Endothelial cell of umbilical vein (primary cell): ENCODE results near the gene CFAP70. TPM values are rescaled to one million over a fixed set of nuclear protein-coding genes. Genes with fewer than 3 reads are reported as not detected.

Experiments
- BruUV-seq: library from RNA; stranded (reverse); fragments of 400-500 nt; replicated peaks from 2 replicates; lab custom pipeline; 2021; lab: Mats Ljungman, UMichigan
- CTCF ChIA-PET: fragments of 300-600, 350-600 bp; sonication (Branson Sonifier 250); formaldehyde crosslinking; loops from one replicate; lab custom pipeline; 2021; ENCODE audit warnings: antibody characterized with exemption, inconsistent platforms; lab: Charles Lee
- POLR2A ChIA-PET: fragments of 300-600, 350-600 bp; sonication (Branson Sonifier 250); formaldehyde crosslinking; loops from one replicate; lab custom pipeline; 2021; ENCODE audit warnings: antibody characterized with exemption, inconsistent platforms; lab: Charles Lee
- DNase-seq: peaks from one replicate; pipeline ENCODE4 v3.0.0-alpha.2; 2011; ENCODE audit warnings: low read depth, low spot score
- FAIRE-seq: peaks from 2 replicates; lab custom pipeline; 2011; peaks lifted over from hg19 to GRCh38; lab: Jason Lieb, UNC
- H2AFZ ChIP-seq: 2 replicates; pipeline ENCODE4 v1.6.0; 2012; ENCODE audit warnings: low read depth, low read length, control low read depth, inconsistent platforms
- H3K27ac ChIP-seq: 2 replicates; pipeline ENCODE4 v1.5.1; 2011; ENCODE audit warnings: low read depth, mild to moderate bottlenecking, control low read depth, low read length, moderate library complexity; ENCODE audit not compliant: insufficient read depth
- H3K27me3 ChIP-seq, 2 experiments: 2 replicates each; pipeline versions ENCODE4 v1.6.0 to v1.6.1; 2011; ENCODE audit warnings: low read length in 2 of 2, mixed read lengths in 1 of 2; ENCODE audit not compliant: control insufficient read depth in 2 of 2, insufficient read depth in 2 of 2
- H3K36me3 ChIP-seq, 2 experiments: 2 replicates in 1 of 2; 3 replicates in 1 of 2; pipeline ENCODE4 v1.5.1; 2011; ENCODE audit warnings: low read length in 2 of 2, mild to moderate bottlenecking in 1 of 2, moderate library complexity in 1 of 2; ENCODE audit not compliant: control insufficient read depth in 2 of 2, insufficient read depth in 2 of 2; ENCODE audit errors: extremely low read depth in 1 of 2
- H3K4me1 ChIP-seq: 3 replicates; pipeline ENCODE4 v1.5.1; 2011; ENCODE audit warnings: mild to moderate bottlenecking, low read length; ENCODE audit not compliant: control insufficient read depth, insufficient read depth; ENCODE audit errors: extremely low read depth
- H3K4me2 ChIP-seq: 2 replicates; pipeline ENCODE4 v1.6.1; 2011; ENCODE audit warnings: low read length, control low read depth, mixed read lengths; ENCODE audit not compliant: insufficient read depth
- H3K4me3 ChIP-seq, 3 experiments: fragments of 200-600 bp in 1 of 3; sonication (generic), shearing (Covaris generic) in 1 of 3; replicated peaks in 1 of 3; 2 replicates each; pipeline ENCODE4 v1.5.1; 2011 to 2016; ENCODE audit warnings: control low read depth in 3 of 3, low read length in 3 of 3, mild to moderate bottlenecking in 2 of 3, inconsistent platforms in 1 of 3, low read depth in 1 of 3, moderate library complexity in 1 of 3; ENCODE audit not compliant: insufficient read depth in 1 of 3
- H3K79me2 ChIP-seq: 2 replicates; pipeline ENCODE4 v1.6.0; 2012; ENCODE audit warnings: low read length, inconsistent platforms; ENCODE audit not compliant: control insufficient read depth, insufficient read depth
- H3K9ac ChIP-seq: replicated peaks from 2 replicates; pipeline ENCODE3; 2011; ENCODE audit warnings: low read length, control low read depth; ENCODE audit not compliant: insufficient read depth; ENCODE audit errors: extremely low read depth
- H3K9me1 ChIP-seq: replicated peaks from 3 replicates; pipeline ENCODE4 v1.6.0; 2011; ENCODE audit warnings: mild to moderate bottlenecking, low read length; ENCODE audit not compliant: control insufficient read depth, insufficient read depth; ENCODE audit errors: extremely low read depth
- H3K9me3 ChIP-seq: replicated peaks from 2 replicates; pipeline ENCODE4 v1.5.1; 2012; ENCODE audit warnings: low read length, inconsistent platforms; ENCODE audit not compliant: control insufficient read depth, insufficient read depth
- H4K20me1 ChIP-seq: replicated peaks from 2 replicates; pipeline ENCODE3; 2011; ENCODE audit warnings: mild to moderate bottlenecking, low read length; ENCODE audit not compliant: control insufficient read depth, insufficient read depth; ENCODE audit errors: extremely low read depth
- FOS ChIP-seq: IDR thresholded peaks from 2 replicates; pipeline ENCODE4 v1.6.1; 2011; ENCODE audit warnings: mild to moderate bottlenecking, low read length, moderate library complexity, borderline replicate concordance; ENCODE audit not compliant: insufficient read depth
- GATA2 ChIP-seq: IDR thresholded peaks from 2 replicates; pipeline ENCODE4 v1.7.0; 2011; ENCODE audit warnings: low read depth, mild to moderate bottlenecking, moderate library complexity, mixed read lengths, low read length; ENCODE audit not compliant: insufficient read length, insufficient read depth
- JUN ChIP-seq: IDR thresholded peaks from 2 replicates; pipeline ENCODE4 v1.6.1; 2011; ENCODE audit warnings: borderline replicate concordance, low read depth; ENCODE audit not compliant: insufficient read length, insufficient read depth
- POLR2A ChIP-seq: IDR thresholded peaks from 2 replicates; pipeline ENCODE4 v1.6.1; 2012; ENCODE audit warnings: low read depth, mild to moderate bottlenecking, control low read depth, low read length
- dilution Hi-C: fragments of 300-500 bp; cut with MboI; formaldehyde crosslinking; loops from one replicate; pipeline ENCODE4 v1.15.0; 2019; ENCODE audit warnings: low sequenced_read_pairs; ENCODE audit not compliant: extremely low pct_ligation_motif_present
- intact Hi-C: fragments of 100-400 bp; cut with micrococcal nuclease; formaldehyde crosslinking; loops from one replicate; pipeline ENCODE4 v1.10.0; 2022
- polyA plus RNA-seq, 4 experiments: library from polyadenylated mRNA; depleted of rRNA in 3 of 4; stranded (reverse) in 3 of 4; unstranded in 1 of 4; fragments of >200 nt; gene quantifications; 2 replicates each; pipeline versions ENCODE4 v1.2.1 to v1.2.3, GENCODE V29; 2011 to 2012; ENCODE audit warnings: missing spikeins in 1 of 4
- total RNA-seq: library from RNA; stranded (reverse); gene quantifications from 2 replicates; pipeline ENCODE4 v1.2.3, GENCODE V29; 2021
- TF ChIP-seq, protein P1 (sequence below), 2 donors: IDR thresholded peaks; 1 replicate in 1 of 2; 2 replicates in 1 of 2; pipeline ENCODE4 v1.5.1; 2011; ENCODE audit warnings: low read length in 2 of 2, mild to moderate bottlenecking in 2 of 2, moderate library complexity in 2 of 2, control low read depth in 1 of 2, inconsistent platforms in 1 of 2, low read depth in 1 of 2; ENCODE audit not compliant: insufficient read depth in 1 of 2; ENCODE audit errors: extremely low read depth in 1 of 2
- TF ChIP-seq, protein P2 (sequence below): IDR thresholded peaks from 2 replicates; pipeline ENCODE4 v1.6.1; 2011; ENCODE audit not compliant: insufficient read depth, insufficient read length

CFAP70 gene
- total and polyA plus RNA-seq, 2 donors (not counting 3 experiments of a cell fraction or from before 2014, with no cell fraction given), result 0.19 to 0.27 TPM

DNA sequence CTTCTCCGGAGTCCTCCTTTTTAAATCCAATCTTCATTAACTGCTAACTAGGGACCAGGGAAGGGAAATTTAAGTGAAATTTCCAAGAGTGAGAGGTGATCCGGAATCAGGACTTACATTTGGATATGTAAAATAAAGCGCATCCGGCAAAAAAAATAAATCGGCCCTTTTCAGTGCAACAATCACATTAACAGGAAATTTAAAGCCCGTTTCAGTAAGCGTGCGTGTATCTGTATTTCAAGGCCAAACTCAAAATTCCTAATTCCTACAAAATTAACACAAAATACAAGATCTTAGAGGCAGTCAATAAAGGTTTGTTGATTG, 112.4 kb downstream of the CFAP70 start:
- POLR2A ChIA-PET, result interaction anchor here (1.1 to 1.5 kb wide), 3 partner anchors 18 to 485 kb away, joined by 3 to 8 read pairs (median 4); partner anchors contain the start of gene PPP3CB
- dilution Hi-C loops (no loop called here), intact Hi-C loops (loop anchor here (2.0 kb wide), 1 partner anchor 77 kb away; the partner anchor contains the start of genes ECD and FAM149B1)
- Histone ChIP-seq H3K79me2 (peaks cover 47% of the 10 kb centered on the region), H3K9me3 (no peaks in the 10 kb centered on the region), H3K4me3 (peak overlapping the region; percentile 63 to 91 (median 89)), H3K27me3 (no peaks in the 10 kb centered on the region), H3K4me2 (peak overlapping the region; percentile 92), H3K4me1 (peaks cover 30% of the 10 kb centered on the region), H4K20me1 (no peaks in the 10 kb centered on the region), H3K9me1 (no peaks in the 10 kb centered on the region), H3K27ac (peak overlapping the region; percentile 68), H2AFZ (peak overlapping the region; percentile 0), H3K9ac (peak overlapping the region; percentile 77), H3K36me3 (peaks cover 10 to 13% of the 10 kb centered on the region in 2 experiments)
- peak; percentile 49 for DNase-seq
- CTCF ChIA-PET, result interaction anchor here (2.4 kb wide), 1 partner anchor 17 kb away, joined by 16 read pairs; no protein-coding TSS in a partner anchor
- FAIRE-seq, result no peak
- TSS peak; percentile 35 for BruUV-seq
- TF ChIP-seq, protein P1, sequence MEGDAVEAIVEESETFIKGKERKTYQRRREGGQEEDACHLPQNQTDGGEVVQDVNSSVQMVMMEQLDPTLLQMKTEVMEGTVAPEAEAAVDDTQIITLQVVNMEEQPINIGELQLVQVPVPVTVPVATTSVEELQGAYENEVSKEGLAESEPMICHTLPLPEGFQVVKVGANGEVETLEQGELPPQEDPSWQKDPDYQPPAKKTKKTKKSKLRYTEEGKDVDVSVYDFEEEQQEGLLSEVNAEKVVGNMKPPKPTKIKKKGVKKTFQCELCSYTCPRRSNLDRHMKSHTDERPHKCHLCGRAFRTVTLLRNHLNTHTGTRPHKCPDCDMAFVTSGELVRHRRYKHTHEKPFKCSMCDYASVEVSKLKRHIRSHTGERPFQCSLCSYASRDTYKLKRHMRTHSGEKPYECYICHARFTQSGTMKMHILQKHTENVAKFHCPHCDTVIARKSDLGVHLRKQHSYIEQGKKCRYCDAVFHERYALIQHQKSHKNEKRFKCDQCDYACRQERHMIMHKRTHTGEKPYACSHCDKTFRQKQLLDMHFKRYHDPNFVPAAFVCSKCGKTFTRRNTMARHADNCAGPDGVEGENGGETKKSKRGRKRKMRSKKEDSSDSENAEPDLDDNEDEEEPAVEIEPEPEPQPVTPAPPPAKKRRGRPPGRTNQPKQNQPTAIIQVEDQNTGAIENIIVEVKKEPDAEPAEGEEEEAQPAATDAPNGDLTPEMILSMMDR (IDR thresholded peaks at IDR 0.05; ENCODE audit: extremely low read depth in 1 of 2, insufficient read depth in 1 of 2, low read depth in 1 of 2, low read length in 2 of 2), result no peak
- TF ChIP-seq GATA2 (no peak), POLR2A (no peak), FOS (no peak), JUN (no peak)
- TF ChIP-seq, protein P2, sequence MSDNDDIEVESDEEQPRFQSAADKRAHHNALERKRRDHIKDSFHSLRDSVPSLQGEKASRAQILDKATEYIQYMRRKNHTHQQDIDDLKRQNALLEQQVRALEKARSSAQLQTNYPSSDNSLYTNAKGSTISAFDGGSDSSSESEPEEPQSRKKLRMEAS, result no peak
